ELR (cell line): Measurements from ENCODE around the gene SIAH2.
A peak's percentile ranks its signal among the peaks of the same experiment; 100 is the strongest.

Experiments used
- DNase-seq: peaks from one replicate; pipeline ENCODE4 v3.0.0-alpha.2; 2015; ENCODE audit warnings: low read depth

SIAH2 gene

DNA sequence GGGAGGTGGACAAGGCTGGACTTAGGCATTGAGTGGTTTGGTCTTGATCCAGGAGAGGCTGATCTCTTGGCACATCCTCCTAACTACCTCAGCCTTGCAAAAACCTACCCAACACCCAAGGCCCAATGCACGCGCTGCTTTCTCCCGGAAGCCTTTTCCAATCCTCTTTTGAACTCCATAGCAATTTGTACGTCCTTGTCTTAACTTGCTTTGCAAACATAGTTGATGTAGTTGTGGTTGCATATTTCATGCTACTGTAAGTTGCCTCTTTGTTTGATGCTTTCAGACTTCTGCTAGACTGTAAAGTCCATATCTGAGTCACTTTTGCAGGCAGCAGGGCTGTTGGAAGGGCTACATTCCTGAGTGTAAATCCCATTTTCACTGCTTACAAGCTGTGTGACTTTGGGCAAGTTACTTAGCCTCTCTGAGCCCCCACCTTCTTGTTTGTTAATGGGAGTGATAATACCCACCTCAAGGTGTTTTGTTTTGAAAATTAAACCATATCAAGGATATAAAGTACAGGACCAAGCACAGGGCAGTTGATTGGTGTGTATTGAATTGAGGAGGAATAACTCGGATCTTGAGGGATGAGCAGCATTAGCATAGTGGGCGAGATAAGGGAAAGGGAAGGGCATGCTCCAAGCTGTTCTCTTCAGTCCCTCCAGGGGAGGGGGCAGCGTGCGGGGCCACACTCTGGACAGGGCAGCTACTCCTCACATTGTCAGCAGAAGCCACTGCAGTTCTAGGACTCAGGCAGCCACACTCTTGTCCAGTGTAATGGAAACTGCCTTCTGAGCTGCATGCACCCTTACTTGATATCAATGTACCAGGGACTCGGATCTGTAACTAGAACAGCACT lies 28.8 kb downstream of the SIAH2 start:
- no peak for DNase-seq

- DNase-seq: no peak
Measured at GRCh38 chr3:150733373-150733935, 29.5 kb downstream of the SIAH2 start.

- DNase-seq: no peak
Measured at GRCh38 chr3:150729682-150730360, 33.1 kb downstream of the SIAH2 start.

GRCh38 chr3:150727653-150728502 lies 35.1 kb downstream of the SIAH2 start:
- DNase-seq: no peak

GRCh38 chr3:150725548-150725947 lies 37.4 kb downstream of the SIAH2 start:
- DNase-seq: no peak

DNA sequence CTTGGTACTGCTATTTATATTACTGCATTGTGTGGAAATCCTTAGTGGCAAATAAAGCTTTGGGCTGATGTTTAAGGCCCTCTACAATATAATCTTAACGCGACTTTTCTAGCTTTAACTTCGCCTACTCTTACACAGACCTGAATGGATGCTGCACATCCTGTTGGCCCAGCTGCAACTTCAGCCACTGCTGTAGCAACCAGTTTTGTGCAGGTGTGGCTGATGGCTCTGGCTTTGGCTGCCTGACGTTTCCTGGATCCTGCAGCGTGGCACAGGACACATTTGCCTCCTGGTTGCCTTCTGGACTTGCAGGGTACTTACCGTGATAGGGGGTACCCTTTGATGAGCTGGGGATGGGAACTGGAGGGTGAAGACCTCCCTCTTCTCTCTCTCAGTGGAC lies 39.0 kb downstream of the SIAH2 start:
- DNase-seq: no peak

DNA sequence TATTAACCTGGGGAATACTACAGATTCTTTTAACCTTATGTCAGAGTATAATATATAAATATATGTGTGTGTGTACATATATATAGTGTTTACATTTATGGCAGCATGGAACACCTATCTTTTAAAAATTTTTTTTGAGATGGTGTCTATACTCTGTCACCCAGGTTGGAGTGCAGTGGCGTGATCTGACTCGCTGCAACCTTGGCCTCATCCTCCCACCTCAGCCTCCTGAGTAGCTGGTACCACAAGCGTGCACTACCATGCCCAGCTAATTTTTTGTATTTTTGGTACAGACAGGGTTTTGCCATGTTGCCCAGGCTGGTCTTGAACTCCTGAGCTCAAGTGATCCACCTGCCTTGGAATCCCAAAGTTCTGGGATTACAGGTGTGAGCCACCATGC lies 40.7 kb downstream of the SIAH2 start:
- DNase-seq: no peak

DNA sequence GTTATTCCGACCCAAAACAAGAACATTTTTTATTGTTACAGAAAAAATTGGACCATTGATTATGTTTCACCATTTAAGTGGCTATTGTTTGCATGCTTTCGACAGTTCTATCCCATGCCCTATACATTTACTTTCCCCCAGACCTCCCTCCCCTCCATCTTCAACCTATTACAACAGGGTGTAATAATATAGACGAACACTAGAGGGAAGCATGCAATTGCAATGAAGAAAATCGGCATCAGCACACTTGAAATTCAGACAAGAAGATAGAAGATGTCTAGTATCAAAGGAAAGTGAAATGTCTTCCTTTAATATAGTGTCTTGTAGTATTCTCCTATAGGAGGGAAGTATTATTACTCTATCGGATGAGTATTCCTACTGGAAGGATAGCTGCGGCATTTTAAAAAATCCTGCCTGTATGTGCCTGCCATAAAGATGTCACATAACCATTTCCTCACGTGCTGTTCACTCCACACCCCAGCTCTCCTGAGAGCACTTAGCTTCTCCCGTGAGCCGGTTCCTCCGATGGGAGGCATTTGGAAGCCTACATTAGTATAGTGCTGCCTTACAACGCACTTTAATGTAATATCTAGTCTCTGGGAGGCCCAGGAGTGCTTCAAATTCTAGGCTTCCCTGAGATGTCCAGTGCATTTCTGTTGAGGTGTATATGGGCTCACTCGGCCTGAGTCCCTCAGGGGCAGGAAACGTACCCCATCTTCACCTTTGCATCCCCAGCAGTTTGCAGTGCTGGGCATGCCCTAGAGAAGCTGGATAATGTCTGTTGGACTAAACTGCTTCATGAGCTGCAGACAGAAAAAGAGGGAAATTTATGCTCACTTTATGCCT lies 41.5 kb downstream of the SIAH2 start:
- peak; percentile 79 for DNase-seq

DNA sequence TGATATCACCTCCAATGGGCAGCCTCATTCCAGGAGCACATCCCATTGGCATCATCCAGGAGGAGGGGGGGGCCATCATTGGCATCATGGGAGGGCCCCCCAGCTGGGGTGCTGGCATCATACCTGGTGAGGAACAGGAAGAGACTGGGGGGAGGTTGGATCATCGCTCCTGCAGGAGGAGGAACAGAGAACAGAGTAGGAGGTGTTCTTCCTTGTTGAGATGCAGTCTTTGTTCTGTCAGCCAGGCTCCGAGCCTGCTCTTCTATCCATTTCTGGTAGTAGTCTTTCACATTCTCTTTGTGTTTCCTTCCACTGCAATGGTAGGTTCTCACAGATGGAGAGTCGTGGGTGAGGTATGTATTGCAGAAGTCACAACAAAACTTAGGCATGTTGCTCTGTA lies 42.5 kb downstream of the SIAH2 start:
- DNase-seq: no peak

DNA sequence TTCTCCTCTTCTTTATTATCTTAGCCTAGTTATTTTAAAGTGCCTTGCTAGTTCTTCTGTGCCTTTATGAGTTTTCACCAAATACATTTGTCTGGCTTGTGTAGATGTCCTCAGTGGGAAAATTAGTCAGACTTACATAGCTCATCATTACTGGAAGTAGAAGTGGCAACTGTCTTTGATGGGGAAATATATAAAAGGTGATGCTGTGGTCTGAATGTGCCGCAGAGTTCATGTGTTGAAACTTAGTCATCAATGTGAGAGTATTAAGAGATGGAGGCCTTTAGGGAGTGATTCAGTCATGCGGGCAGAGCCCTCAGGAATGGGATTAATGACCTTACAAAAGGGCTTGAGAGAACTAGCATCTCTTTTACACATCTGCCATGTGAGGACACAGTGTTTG lies 52.9 kb downstream of the SIAH2 start:
- no peak for DNase-seq

GRCh38 chr3:150703756-150704344 lies 59.1 kb downstream of the SIAH2 start, which contains the start of gene ERICH6:
TSS of gene ERICH6 (minus strand) at chr3:150703920. CDS start at chr3:150703898, 22 bp downstream.
- peak; percentile 93 for DNase-seq

GRCh38 chr3:150703299-150703755 lies 59.6 kb downstream of the SIAH2 start:
- no peak for DNase-seq

DNA sequence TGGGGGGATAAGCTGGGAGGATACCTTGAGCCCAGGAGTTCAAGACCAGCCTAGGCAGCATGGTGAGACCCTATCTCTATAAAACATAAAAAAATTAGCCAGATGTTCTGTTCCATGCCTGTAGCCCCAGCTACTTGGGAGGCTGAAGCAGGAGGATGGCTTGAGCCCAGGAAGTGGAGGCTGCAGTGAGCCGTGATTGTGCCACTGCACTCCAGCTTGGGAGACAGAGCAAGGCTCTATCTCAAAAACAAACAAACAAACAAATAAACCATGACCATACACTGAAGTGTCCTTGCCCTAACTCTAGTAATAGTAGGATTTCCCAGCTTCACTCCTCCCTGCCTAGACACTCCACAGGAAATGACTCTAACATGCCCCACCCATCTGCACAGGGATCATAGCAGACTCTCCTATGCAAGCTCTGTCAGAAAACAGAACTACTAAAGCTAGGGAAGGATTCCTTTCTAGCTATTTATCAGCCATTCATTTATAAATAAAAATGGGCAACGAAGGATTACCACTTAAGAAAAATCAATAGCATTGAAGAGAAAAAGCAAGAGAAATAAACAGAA lies 63.8 kb downstream of the SIAH2 start:
- DNase-seq: peak; percentile 78

DNA sequence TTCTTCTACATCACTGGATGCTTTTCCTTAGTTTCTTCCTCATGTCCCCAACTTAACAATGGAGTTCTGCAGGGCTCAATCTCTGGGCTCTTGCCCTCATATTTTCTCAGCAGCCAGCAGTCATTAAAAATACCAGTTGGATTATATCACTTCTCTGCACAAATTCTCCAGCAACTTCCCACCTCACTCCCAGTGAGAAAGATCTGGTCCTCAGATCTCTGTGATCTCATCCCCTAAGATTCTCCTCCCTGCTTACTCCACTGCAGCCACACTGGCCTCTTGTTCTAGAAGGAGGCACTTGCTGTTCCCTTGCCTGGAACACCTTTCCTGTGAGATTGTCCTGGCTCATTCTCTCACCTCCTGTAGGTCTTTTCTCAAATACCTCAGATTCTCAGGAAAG lies 65.3 kb downstream of the SIAH2 start:
- DNase-seq: peak; percentile 46

GRCh38 chr3:150691414-150692040 lies 71.4 kb downstream of the SIAH2 start:
- DNase-seq: no peak
